ENCODE results near the gene ENPP1. TPM values are rescaled to one million over a fixed set of nuclear protein-coding genes. Genes with fewer than 3 reads are reported as not detected.

Gene ENPP1
- total RNA-seq (2012; rRNA removed), result 38.9 and 39.4 TPM in 2 replicates
- polyA plus RNA-seq (2012; rRNA removed), result 10.5 and 10.9 TPM in 2 replicates
- polyA plus RNA-seq (2012; cell fraction: cytosol; rRNA removed), result 1.9 and 7.1 TPM in 2 replicates
- 1.6 and 10.0 TPM in 2 replicates for polyA plus RNA-seq (2012; cell fraction: nucleus; rRNA removed; ENCODE audit: low replicate concordance)
- percentile 42 among the genes with signal in this experiment for Bru-seq, nascent RNA
- BruChase-seq, experiment 1, labeled RNA remaining after a 6-hour chase, result percentile 42 among the genes with signal in this experiment
- percentile 41 among the genes with signal in this experiment for BruChase-seq, experiment 2, labeled RNA remaining after a 2-hour chase
- long read RNA-seq, full-length matches to known transcripts, result 6 of 9 reads
- long read RNA-seq, partial matches to known transcripts, result 0 of 9 reads
- long read RNA-seq, other reads (novel, unspliced or antisense), result 3 of 9 reads

DNA sequence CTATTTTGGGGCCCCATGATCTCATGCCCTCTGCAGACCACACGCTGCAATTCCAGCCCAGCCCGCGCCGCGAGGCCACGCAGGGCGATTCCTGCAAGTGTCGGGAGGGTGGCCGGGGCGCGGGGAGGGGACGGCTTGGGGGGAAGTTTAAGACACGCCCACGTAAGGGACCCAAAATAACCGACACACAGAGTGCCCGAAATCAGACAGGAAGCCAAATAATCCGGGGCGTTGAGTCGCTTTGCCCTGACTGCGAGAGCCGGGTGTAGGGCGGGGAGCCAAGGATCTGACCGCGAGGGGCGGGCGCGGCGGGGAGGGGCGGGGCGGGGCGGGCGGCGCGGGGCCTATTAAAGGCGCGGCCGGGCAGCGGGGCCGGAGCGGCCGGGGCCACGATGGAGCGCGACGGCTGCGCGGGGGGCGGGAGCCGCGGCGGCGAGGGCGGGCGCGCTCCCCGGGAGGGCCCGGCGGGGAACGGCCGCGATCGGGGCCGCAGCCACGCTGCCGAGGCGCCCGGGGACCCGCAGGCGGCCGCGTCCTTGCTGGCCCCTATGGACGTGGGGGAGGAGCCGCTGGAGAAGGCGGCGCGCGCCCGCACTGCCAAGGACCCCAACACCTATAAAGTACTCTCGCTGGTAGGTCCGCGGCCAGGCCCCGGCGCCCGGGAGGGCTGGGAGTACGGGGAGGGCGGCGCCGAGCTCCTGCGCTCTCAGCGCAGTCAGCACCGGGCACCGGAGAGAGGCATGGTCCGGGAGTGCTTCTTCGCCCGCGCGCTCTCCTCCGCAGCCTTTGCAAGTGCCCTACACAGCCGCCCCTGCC lies at the start of gene ENPP1:
TSS of gene ENPP1 (plus strand) at position 377 of the 816 bp plus-strand sequence. CDS start at position 393, 16 bp downstream.
- Histone ChIP-seq H3K9ac (ENCODE audit: low read depth, low read length) (peak within 1 kb of the TSS; percentile 75), H2AFZ (replicated peaks; ENCODE audit: low read length, poor library complexity) (peak within 1 kb of the TSS; percentile 95), H3K4me2 (ENCODE audit: low read depth, low read length) (peak within 1 kb of the TSS; percentile 100), H4K20me1 (ENCODE audit: insufficient read depth, low read length) (no peaks in the 10 kb centered on the region), H2BK15ac (ENCODE audit: low read depth, low read length) (peak within 1 kb of the TSS; percentile 89; the same call in 1 of the 3 replicates), H3K9me3 (ENCODE audit: control insufficient read depth, insufficient read depth, low read length) (no peaks in the 10 kb centered on the region), H4K8ac (ENCODE audit: low read depth in 2 of 2, low read length in 2 of 2) (peak within 1 kb of the TSS in 1 of 2 experiments; percentile 66; a peak in 1 of 4 replicates), H3K79me1 (ENCODE audit: low read depth in 1 of 2, low read length in 2 of 2) (peaks cover 4 to 16% of the 10 kb centered on the region in 2 experiments; a peak in 3 of 4 replicates), H3K56ac (ENCODE audit: extremely low read depth, insufficient read depth, low read length) (peak within 1 kb of the TSS; percentile 50; the same call in 1 of the 2 replicates), H3K27me3 (ENCODE audit: control insufficient read depth, insufficient read depth, low read length) (no peaks in the 10 kb centered on the region), H3K14ac (replicated peaks; ENCODE audit: low read depth, low read length) (peak within 1 kb of the TSS; percentile 65), H3K4me3 (ENCODE audit: insufficient read depth, low read depth, low read length) (peak within 1 kb of the TSS; percentile 74), H4K91ac (ENCODE audit: insufficient read depth, low read depth, low read length) (peak within 1 kb of the TSS; percentile 13; the same call in 1 of the 2 replicates), H2BK20ac (ENCODE audit: low read depth, low read length) (peak within 1 kb of the TSS; percentile 52), H3K9me1 (ENCODE audit: insufficient read depth, low read length) (no peaks in the 10 kb centered on the region), H3K36me3 (ENCODE audit: control insufficient read depth, insufficient read depth, low read length) (no peaks in the 10 kb centered on the region), H3K4ac (ENCODE audit: low read depth, low read length) (peak within 1 kb of the TSS; percentile 68), H2BK5ac (ENCODE audit: low read depth, low read length, poor library complexity, severe bottlenecking) (peak within 1 kb of the TSS; percentile 56), H2BK120ac (ENCODE audit: low read depth, low read length) (peak within 1 kb of the TSS; percentile 88), H2AK9ac (replicated peaks; ENCODE audit: low read depth, low read length, poor library complexity) (peak within 1 kb of the TSS; percentile 60), H3K4me1 (ENCODE audit: control insufficient read depth, insufficient read depth, low read length) (no peaks in the 10 kb centered on the region), H3K27ac (ENCODE audit: insufficient read depth, low read length) (peak within 1 kb of the TSS; percentile 64), H3K18ac (ENCODE audit: low read depth, low read length) (peak within 1 kb of the TSS; percentile 43; the same call in 1 of the 2 replicates), H4K5ac (ENCODE audit: low read depth, low read length) (0 out of 2 replicates have a peak within 1 kb of the TSS, but pooled peaks have one; percentile 60), H2AK5ac (ENCODE audit: low read depth, low read length) (no peak within 1 kb of the TSS), H3K23ac (ENCODE audit: low read depth, low read length) (peak within 1 kb of the TSS; percentile 90)
- DNase-seq (peak; percentile 62), ATAC-seq (ENCODE audit: low read depth) (peak; percentile 89)
- whole genome bisulfite sequencing, 2 experiments (ENCODE audit: extremely low coverage in 2 of 2, insufficient read length in 1 of 2), result 0% methylated on average over 26 of the region's 99 CpGs; no CpG with 5 or more reads in 1 of the 2 experiments
- BruUV-seq (replicated peaks), result no TSS peak
- no peak for TF ChIP-seq FOS (IDR thresholded peaks at IDR 0.05; ENCODE audit: low read depth, low read length)
- TF ChIP-seq RAD21 (IDR thresholded peaks at IDR 0.05; ENCODE audit: low read length), result peak; percentile 29; the same call in 1 of the 2 replicates
- TF ChIP-seq POLR2A (IDR thresholded peaks at IDR 0.05; ENCODE audit: low read depth, low read length), result 0 out of 2 replicates have a peak, but pooled peaks have one; percentile 27
- ChIA-PET POLR2A (ENCODE audit: unreplicated experiment) (interaction anchor here (0.5 kb wide), 1 partner anchor 1973 kb away, joined by 3 read pairs; no protein-coding TSS in a partner anchor), CTCF (interaction anchor here (1.0 kb wide), 1 partner anchor 113 kb away, joined by 3 read pairs; no protein-coding TSS in a partner anchor)
- in situ Hi-C loops (cut with MboI; ENCODE audit: low sequenced_read_pairs), result no loop called here
- intact Hi-C loops (cut with micrococcal nuclease), result loop anchor here (5.0 to 10.0 kb wide), 2 partner anchors 104 to 113 kb away; no protein-coding TSS in a partner anchor
- dilution Hi-C loops (cut with HindIII; ENCODE audit: low sequenced_read_pairs, unreplicated experiment), result no loop called here

Measured in IMR-90 (cell line).